Retina (tissue), 1 donor: Measurements from ENCODE around the gene INPP5F.
"Not testable (repeated sequence)": the region's sequence is repeated elsewhere in the genome, so short reads cannot be mapped to it uniquely, and the experiment has no call there.

Experiments
- DNase-seq: peaks from one replicate; pipeline ENCODE4 v3.0.0-alpha.2; 2016

Gene INPP5F

DNA sequence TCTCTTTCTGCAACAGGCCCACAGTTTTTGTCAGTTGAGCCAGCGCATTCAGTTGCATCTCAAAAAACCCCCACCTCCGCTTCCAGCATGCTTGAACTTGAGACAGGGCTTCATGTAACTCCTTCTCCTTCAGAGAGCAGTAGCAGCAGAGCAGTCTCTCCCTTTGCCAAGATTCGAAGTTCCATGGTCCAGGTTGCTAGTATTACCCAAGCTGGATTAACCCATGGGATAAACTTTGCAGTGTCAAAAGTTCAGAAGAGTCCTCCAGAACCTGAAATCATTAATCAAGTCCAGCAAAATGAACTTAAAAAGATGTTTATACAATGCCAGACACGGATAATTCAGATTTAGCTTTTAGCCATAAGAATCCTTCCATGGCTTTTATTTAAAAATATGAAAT is 101.6 kb downstream of the INPP5F start:
- no peak for DNase-seq

DNA sequence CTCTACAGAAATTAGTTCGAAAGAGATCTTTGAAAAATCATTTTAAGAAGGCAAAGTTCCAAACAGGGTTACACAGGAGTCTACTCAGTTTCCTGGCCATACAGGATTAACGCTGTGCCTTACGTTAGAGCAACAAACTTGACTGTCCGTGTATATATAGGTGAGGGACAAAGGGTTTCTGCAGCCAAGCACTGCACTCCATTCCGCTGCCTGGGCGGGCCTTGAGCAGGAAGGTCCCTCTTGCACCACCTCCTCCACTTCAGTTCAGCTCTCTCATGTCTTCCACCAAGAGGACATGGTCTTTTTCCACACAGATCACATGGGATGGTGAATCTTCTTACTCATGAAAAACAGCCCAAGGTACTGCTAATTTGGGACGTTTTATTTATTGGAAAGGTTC is 103.6 kb downstream of the INPP5F start:
- no peak for DNase-seq

DNA sequence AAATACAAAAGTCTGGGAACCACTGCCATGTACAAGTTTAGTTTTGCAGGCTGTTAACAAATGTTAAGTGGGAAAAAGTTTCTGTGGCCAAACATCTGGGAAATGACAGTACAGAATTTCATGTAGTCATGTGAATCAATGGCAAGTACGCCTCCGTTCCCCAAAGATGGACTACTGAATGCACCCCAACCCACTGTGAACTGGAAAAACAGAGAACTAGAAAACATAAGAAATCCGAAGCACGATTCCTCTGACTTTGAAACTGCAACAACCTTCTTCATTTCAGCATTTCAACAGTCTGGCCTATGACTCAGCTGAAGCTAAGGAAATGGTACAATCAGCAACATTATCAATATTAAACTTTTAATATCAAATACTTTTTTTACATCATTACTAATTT is 105.0 kb downstream of the INPP5F start:
- no peak for DNase-seq

DNA sequence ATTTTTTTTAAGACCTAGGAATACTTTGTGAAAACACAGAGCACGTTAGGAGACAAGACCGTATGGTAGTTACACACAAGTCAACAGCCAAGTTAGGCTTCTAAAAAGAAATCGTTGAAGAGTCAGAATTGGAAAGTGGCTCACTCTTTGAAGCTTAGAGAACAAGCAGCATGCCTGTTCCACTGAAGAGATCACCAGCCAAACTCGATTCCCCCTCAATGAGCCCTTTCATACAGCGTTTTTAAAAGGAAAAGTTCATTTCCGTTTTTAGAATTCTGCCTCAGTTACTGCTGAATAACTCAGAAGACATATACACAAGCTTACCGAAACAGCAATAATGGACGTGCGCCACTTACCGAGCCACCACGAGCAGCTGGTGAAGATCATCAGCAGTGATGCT is 105.8 kb downstream of the INPP5F start:
- DNase-seq = no peak

DNA sequence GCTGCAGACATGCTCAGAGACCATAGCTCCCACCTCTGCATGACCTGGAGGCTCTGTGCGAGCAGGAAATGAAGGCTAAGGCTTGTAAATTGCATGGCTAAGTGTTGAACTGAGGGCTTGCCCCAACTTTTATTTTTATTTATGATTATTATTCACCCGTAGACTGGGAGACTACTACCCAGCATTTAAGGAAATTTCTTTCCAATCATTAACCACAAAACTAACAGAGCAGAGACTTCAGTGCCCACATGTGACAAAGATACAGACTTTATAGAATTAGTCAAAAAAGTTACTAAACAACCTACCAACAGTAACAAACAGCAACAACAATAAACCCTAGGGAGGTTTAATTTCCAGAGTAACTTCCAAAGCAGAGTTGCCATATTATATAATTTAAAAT is 107.1 kb downstream of the INPP5F start:
- no peak for DNase-seq

DNA sequence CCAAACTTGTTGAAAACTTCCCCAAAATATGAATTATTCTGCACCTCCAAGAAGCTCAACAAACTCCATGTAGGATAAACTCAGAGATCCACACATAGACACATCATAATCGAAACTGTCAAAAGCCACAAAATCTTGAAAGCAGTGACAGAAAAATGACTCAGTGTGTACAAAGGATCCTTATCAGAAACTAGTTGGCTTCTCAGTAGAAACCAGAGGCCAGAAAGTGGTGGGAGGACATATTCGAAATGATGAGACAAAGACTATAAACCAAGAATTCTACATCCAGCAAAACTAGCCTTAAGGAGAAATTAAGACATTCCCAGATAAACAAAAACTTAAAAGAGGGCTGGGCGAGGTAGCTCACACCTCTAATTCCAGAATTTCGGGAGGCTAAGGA is 108.3 kb downstream of the INPP5F start:
- no peak for DNase-seq

DNA sequence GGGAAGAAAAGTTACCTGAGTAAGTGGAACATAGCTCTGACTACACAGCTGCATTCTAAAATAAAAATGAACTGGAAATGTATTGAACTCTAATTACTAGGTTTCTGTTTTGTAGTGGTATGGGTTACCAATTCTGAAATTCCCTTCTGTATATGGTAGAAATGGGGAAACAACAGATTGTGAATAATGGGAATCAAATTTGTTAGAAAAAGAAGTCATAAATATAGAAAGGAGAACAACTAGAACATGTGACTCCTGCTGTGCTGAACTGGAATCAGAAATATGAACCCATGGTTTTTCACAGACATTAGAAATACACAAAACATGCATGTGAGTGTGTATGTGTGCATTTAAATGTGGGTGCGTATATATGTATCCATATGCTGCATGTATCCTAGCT is 119.8 kb downstream of the INPP5F start:
- no peak for DNase-seq

DNA sequence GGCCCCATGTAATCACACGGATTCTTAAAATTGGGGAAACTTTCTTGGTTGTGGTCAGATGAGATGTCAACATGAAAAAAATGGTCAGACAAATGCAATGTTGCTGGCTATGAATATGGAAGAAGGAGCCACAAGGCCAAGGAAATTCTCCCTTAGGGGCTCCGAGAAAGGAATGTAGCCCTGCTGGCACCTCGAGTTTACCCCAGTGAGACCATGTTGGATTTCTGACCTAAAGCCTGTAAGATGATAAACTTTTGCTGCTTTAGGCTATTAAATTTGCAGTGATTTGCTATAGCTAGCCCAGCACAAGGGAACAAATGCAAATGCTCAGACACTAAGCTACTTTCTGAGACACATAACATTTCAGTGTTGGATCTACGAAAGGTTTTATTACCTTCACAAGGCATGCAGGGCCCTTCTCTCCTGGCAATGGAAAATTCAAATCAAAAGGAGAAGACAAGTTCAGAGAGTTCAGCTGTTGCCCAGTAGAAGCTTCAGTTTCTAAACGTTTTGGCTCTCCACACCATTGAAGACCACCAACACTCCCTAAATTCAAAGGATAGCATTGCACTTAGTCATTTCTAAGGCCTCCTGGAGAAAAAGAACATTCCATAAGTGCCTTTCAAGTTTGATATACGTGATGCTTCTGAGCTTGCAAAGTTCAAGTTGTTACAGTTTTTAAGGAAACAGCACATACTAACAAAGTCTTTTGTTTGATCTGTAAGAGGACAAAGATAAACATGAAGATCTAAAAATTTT is 123.4 kb downstream of the INPP5F start:
- DNase-seq = no peak

DNA sequence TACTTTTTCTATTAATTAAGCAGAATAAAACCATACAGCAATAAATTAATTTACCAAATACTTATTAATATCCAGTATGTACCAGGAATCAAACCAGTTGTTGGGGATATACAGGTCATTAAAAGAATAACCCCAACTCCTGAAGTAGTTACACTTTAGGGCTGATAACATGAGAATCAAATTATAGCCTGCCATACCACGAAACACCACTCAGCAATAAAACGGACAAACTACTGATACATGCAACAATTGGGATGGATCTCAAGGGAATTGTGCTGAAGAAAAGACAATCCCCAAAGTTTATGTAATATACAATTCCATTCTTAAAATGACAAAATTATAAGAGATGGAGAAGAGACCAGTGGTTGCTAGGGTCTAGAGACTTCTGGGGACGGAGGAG is 124.1 kb downstream of the INPP5F start:
- DNase-seq = no peak

DNA sequence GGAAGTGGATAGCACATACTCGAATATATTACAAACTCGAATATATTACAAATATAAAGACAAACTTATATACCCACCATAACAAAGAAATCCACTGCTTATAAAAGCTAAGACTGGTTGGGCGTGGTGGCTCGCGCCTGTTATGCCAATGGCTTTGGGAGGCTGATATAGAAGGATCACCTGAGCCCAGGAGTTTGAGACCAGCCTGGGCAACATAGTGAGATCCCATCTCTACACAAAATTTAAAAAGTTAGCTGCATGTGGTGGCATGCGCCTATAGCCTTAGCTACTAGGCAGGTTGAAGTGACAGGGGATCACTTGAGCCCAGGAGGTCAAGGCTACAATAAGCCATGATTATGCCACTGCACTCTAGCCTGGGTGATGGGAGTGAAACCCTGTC is 126.4 kb downstream of the INPP5F start:
- no peak for DNase-seq

DNA sequence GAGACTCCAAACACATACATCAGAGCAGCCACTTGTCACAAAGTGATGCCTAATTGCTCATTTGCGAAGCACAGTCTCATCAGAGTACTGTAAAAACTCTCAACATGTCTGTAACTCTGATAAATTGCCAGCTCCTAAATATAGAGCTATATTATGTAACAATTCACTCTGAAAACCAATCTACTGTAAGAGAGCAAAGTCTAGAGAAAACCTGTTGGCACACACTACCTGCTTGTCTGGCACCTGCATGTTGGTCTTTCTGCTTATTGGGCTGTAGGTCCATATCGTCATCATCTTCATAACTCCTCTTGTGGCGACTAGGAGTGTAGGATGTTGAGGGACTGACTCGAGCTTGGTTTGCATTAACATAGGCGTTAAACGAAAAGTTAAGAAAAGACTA is 127.0 kb downstream of the INPP5F start:
- DNase-seq = no peak

DNA sequence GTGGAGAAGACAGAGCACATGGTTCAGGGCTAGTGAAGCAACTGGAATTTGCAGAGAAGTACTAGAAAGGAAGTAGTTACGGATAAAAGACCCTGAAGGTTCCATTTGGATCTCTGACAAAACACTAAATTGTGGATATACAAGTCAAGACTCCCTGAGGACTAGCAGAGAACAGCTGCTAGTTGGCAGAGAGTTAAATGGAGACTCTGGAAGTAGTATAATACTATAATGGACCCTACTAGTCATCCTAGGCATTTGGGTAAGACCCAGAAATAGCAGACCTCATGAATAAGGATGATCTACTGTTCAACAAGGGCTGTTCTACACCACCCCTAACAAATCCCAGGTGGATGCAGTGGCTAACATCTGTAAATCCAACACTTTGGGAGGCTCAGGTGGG is 127.7 kb downstream of the INPP5F start:
- no peak for DNase-seq

DNA sequence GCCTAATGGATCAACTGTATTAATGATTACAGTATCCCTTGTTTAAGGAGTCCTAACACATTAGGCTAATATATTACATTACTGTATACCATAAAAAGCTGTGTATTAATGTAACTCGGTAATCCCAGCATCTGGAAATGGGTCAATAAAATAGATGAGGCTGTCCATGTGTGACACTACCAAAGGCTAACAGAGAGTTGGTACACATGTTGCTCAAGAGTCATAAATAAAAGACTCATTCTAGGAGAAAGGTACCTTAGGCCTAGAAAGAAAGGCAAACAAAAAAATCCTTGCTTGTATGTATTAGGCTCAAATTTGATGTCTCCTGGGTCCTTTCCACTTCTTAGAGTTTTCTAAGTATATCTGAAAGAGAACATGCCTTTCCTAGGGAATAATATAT is 132.2 kb downstream of the INPP5F start:
- DNase-seq = no peak

DNA sequence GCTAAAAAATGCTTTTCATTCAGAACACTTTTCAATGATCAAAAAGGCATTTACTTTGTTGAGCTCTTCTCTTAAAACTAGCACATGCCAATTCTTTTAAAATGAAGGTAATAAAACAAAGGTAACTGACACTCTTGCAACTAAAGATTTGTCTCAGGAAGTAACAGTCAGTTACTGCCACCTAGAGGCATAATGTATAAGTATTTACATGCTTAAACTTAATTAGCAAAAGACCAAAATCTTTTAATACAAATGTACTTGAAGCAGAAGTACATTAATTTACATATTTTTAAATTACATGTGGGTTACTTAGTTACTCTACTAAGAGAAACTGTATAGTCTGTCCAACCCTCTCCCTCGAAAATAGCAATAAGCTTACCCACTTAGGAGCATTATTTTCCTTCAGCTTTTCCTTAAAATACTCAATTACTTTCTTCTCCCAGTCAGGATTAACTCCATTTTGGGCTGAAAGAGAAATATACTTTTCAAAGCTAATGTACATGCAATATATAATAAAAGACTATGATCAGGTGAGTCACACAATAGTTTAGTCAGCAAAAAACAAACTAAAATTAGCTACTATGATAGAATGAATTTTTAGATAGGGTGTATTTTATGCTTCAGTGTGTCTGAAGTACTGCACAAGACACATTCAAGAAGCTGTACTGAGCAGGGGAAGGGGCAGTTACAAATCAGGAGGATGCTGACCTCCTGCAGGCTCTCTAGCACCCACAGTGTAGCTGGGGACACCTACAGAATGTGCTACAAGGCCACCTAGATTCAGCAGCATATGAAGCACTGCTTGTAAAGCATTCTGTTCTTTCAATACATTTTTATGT is 133.8 kb downstream of the INPP5F start:
- DNase-seq = peak; percentile 18

DNA sequence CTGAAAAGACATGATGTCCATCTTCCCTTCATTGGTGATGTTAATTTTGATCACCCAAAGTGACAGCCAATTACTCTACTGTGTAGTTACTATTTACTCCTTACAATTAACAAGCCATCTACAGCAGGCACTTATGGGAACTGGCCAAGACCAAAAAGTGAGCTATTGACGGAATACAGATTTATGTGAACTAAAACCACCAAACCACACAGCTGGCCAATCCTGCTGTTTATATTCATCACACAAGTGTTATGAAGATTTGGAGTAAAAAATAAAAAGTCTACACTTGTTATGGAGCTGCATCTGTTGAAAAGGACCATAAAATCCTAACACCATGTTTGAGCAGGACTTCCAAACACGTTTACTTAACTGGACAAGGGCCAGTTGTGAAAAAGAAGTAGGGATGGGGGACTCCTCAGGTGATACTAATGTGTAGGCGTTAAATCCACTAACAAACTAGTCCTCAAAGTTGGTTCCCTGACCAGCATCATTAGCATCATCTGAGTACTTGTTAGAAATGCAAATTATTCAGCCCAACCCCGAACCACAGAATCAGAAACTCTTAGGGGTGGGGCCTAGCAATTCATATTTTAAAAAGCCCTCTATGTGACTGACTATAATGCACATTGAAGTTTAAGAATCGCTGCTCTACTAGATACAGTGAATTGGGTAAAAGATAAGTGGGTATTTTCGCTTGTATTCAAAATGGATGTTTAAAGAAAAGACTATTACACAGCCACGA is 135.2 kb downstream of the INPP5F start:
- no peak for DNase-seq

DNA sequence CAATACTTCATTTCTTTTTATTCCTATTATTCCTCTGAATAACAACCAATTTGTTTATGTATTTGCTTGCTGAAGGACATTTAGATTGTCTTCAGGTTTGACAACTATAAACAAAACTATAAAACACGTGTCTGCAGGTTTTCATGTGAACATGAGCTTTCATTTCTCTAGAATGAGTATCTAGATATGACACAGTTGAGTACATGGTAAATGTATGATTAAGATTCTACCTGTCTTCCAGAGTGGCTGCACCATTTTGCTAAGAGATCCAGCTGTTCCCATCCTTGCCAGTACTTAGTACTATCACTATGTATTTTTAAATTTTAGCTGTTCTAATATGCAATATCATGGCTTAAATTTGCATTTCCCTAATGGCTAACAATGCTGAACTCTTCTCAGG is 136.7 kb downstream of the INPP5F start:
- DNase-seq = no peak

DNA sequence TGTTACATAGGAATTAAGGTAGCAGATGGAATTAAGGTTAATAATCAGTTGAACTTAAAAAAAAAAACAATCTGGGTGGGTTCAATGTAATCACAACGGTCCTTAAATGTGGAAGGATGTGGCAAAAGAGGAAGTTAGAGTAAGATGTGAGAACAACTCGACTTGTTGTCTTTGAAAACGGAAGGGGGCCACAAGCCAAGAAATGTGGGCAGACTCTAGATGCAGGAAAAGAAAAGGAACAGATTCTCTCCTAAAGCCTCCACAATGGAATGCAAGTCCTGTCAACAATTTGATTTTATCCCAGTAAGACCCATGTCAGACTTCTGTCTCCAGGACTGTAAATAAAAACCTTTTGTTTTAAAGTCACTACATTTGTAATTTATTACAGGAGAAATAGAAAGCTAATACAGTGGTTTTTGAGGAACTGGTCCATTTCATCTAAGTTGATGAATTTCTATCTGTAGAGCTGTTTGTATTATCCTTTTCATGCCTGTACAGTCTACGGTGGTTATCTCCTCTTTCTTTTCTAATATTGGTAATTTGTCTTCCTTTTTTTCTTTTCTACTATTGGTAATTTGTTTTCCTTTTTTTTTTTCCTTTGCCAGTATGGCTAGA is 138.2 kb downstream of the INPP5F start:
- DNase-seq = no peak

DNA sequence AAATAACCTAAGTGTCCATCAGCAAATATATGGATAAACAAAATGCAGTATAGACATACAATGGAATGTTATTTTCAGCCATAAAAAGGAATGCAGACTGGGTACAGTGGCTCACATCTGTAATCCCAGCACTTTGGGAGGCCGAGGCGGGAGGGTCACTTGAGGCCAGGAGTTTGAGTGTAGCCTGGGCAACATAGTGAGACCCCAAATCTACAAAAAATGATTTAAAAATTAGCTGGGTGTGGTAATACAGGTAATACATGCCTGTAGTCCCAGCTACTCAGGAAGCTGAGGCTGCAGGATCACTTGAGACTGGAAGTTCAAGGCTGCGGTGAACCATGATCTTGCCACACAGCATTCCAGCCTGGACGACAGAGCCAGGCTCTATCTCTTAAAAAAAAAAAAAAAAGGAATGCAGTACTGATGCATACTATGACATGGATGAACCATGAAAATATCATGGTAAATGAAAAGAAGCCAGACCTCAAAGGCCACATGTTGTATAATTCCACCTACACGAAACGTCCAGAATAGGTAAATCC is 139.9 kb downstream of the INPP5F start:
- no peak for DNase-seq

DNA sequence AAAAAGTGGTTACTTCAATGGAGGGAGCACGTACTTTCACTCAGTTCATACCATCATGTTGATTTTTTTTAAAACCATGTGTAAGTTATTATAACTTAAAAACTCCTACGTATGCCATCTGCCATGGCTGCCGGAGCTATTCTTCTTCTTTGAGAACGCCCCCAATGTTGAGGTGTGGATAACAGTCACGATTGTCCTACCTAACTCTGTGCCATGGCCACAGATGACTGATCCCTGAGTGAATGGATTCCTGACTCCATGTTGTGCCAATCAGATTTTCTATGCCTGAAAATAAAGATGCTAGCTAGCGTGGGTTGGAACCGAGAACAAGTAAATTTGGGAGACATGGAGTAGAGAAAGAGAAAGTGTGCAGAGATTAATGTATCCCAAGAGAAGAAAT is 141.5 kb downstream of the INPP5F start:
- DNase-seq = no peak

DNA sequence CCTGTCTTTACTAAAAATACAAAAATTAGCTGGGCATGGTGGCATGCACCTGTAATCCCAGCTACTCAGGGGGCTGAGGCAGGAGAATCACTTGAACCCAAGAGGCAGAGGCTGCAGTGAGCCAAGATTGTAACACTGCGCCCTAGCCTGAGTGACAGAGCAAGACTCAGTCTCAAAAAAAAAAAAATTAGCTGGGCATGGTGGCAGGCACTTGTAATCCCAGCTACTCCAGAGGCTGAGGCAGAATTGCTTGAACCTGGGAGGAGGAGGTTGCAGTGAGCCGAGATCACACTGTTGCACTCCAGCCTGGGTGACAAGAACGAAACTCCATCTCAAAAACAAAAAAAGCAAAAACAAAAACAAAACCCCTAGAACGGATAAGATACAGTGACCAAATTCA is 143.5 kb downstream of the INPP5F start:
- DNase-seq = not testable (repeated sequence)

DNA sequence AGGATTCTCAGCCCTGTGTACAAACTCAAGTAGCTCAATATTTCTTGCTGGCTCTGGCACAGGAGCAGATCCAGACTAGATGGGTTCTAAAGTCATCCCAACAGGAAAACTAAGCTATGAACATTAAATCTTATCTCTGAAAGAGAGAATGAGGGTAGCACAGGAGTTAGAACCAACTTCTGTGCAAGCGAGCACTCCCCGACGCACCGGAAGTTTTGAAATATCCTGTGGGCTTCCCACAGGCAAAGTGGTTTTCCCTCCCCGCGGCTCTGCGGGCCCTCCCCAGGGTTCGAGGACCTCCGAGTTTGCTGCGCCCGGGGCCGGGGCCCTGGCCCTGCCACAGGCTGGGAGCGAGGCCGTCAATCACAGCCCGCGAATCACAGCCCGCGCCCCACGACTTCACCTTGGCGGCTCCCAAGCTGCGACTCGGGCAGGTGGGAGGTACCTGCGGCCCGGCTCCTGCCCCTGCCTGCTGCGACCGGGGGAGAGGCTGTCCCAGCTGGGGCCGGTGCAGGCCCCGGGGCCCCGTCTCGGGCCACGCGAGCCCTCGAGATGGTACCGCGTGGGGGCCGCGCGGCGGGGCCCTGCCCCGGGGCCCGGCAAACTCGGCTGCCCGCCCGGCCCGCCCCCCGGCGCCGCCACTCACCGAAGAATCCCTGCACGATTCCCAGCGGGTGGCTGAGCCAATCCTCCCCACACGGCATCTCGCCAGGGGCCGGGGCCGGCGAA is 146.2 kb downstream of the INPP5F start:
- DNase-seq = peak; percentile 65

DNA sequence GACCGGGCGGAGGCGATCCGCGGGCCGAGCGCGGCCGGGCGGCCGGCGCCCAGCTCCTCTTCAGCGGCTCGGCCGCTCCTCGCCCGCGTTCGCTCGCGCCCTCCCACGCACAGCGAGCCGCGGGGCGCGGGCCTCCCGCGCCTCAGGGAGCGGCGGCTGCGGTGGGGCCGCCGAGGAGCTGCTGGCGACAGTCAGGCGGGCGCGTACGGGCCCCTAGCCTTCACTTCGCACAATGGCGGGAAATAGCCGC is 146.7 kb downstream of the INPP5F start, which contains the start of gene MCMBP:
Gene MCMBP (minus strand): TSS at position 234 of the 250 bp plus-strand sequence. CDS start 259 bp downstream, outside the sequence.
- DNase-seq = no peak
